Astrocyte (in vitro differentiated cells and primary cell): ENCODE data around the gene MICAL2. TPM values are rescaled to one million over a fixed set of nuclear protein-coding genes. Genes with fewer than 3 reads are reported as not detected.

ENCODE experiments used
- DNase-seq: peaks from one replicate; pipeline ENCODE4 v3.0.0-alpha.2; 2010; ENCODE audit warnings: low read depth
- FAIRE-seq: peaks from 2 replicates; lab custom pipeline; 2011; peaks lifted over from hg19 to GRCh38; lab: Jason Lieb, UNC
- H2AFZ ChIP-seq: 2 replicates; pipeline ENCODE4 v1.6.0; 2012; ENCODE audit warnings: low read depth, low read length, inconsistent platforms
- H3K27ac ChIP-seq: 2 replicates; pipeline ENCODE4 v1.5.1; 2011; ENCODE audit warnings: low read depth, low read length, inconsistent platforms
- H3K27me3 ChIP-seq: 2 replicates; pipeline ENCODE4 v1.6.0; 2011; ENCODE audit warnings: low read length, inconsistent platforms; ENCODE audit not compliant: insufficient read depth
- H3K36me3 ChIP-seq: 2 replicates; pipeline ENCODE4 v1.5.1; 2011; ENCODE audit warnings: low read length, inconsistent platforms; ENCODE audit not compliant: insufficient read depth
- H3K4me1 ChIP-seq: 2 replicates; pipeline ENCODE4 v1.5.1; 2011; ENCODE audit warnings: low read length, inconsistent platforms; ENCODE audit not compliant: insufficient read depth
- H3K4me2 ChIP-seq: 2 replicates; pipeline ENCODE4 v1.6.0; 2012; ENCODE audit warnings: low read length, inconsistent platforms
- H3K4me3 ChIP-seq: 2 replicates; pipeline ENCODE4 v1.5.1; 2011; ENCODE audit warnings: low read depth, mild to moderate bottlenecking, low read length, inconsistent platforms; ENCODE audit not compliant: insufficient read depth
- H3K79me2 ChIP-seq: 2 replicates; pipeline ENCODE4 v1.6.0; 2012; ENCODE audit warnings: mild to moderate bottlenecking, low read length, inconsistent platforms; ENCODE audit not compliant: insufficient read depth
- H3K9ac ChIP-seq: 2 replicates; pipeline ENCODE4 v1.6.0; 2012; ENCODE audit warnings: mild to moderate bottlenecking, low read length, inconsistent platforms
- H3K9me3 ChIP-seq: 2 replicates; pipeline ENCODE4 v1.5.1; 2012; ENCODE audit warnings: low read depth, mild to moderate bottlenecking, low read length, inconsistent platforms; ENCODE audit not compliant: insufficient read depth
- H4K20me1 ChIP-seq: 2 replicates; pipeline ENCODE4 v1.6.0; 2012; ENCODE audit warnings: low read length, inconsistent platforms; ENCODE audit not compliant: insufficient read depth
- H3K27ac Mint-ChIP-seq: one replicate; pipeline ENCODE4 v1.8.0; 2021; ENCODE audit warnings: mild to moderate bottlenecking, mixed read lengths; ENCODE audit not compliant: unreplicated experiment
- H3K27me3 Mint-ChIP-seq: one replicate; pipeline ENCODE4 v1.8.0; 2021; ENCODE audit warnings: low read depth, mixed read lengths; ENCODE audit not compliant: unreplicated experiment
- H3K36me3 Mint-ChIP-seq: one replicate; pipeline ENCODE4 v1.8.0; 2021; ENCODE audit warnings: low read depth, mixed read lengths; ENCODE audit not compliant: unreplicated experiment
- H3K4me1 Mint-ChIP-seq: one replicate; pipeline ENCODE4 v1.8.0; 2021; ENCODE audit warnings: low read depth, mixed read lengths; ENCODE audit not compliant: unreplicated experiment
- H3K4me3 Mint-ChIP-seq: one replicate; pipeline ENCODE4 v1.8.0; 2021; ENCODE audit warnings: mild to moderate bottlenecking, moderate library complexity, mixed read lengths; ENCODE audit not compliant: unreplicated experiment
- H3K9me3 Mint-ChIP-seq: one replicate; pipeline ENCODE4 v1.8.0; 2021; ENCODE audit warnings: mild to moderate bottlenecking, mixed read lengths; ENCODE audit not compliant: unreplicated experiment
- EZH2 ChIP-seq: IDR thresholded peaks from 2 replicates; pipeline ENCODE4 v1.6.1; 2012; ENCODE audit warnings: mild to moderate bottlenecking, low read length, inconsistent platforms; ENCODE audit not compliant: insufficient read depth
- total RNA-seq: library from RNA; stranded (reverse); gene quantifications from 2 replicates; pipeline ENCODE4 v1.2.1, GENCODE V29; 2021
- TF ChIP-seq, protein P1 (sequence below): IDR thresholded peaks from 2 replicates; pipeline ENCODE4 v1.5.1; 2011; ENCODE audit warnings: low read depth, mild to moderate bottlenecking, inconsistent platforms, low read length, moderate library complexity; ENCODE audit not compliant: insufficient read depth

Gene MICAL2
- total RNA-seq, 1 donor from 2014 or later: 357 TPM

DNA sequence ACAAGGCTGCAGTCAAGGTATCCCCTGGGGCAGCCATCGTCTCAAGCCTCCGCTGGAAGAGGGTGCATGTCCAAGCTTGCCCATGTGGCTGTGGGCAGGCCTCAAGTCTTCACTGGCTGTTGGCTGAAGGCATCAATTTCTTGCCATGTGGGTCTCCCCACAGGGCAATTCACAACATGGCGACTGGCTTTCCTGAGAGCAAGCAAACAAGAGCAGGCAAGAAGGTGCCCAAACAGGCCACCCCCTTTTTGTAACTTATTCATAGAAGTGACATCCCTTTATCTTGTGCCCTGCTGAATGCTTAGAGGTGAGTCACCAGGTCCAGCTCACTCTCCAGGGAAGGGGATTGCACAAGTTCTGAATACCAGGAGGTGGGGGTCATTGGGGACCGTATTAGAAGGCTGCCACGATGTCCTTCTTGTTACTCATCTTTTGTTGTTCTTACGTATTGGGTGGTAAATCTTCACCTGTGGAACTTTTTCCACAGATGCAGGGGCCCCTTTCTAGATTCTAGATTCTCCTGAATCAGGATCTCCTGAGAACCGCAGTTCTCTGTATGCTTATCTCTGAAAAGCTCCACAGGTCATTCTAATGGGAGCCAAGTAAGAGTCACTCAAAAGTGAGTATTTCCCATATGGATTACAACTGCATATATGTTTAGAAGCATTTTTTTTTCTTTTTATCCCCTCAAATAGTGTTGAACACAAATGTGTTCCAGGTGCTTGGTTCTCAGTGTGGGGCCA, 44.2 kb upstream of the MICAL2 start:
- H3K27ac Mint-ChIP-seq: peak overlapping the region; percentile 97
- H3K27me3 Mint-ChIP-seq: no peaks in the 10 kb centered on the region
- H3K4me1 Mint-ChIP-seq: peaks cover 35% of the 10 kb centered on the region
- DNase-seq (peak; percentile 94), FAIRE-seq (peak; percentile 95)
- no peaks in the 10 kb centered on the region for H3K36me3 ChIP-seq
- H3K27me3 ChIP-seq: no peaks in the 10 kb centered on the region
- H3K36me3 Mint-ChIP-seq: no peaks in the 10 kb centered on the region
- peak overlapping the region; percentile 93 for H3K27ac ChIP-seq
- peaks cover 4% of the 10 kb centered on the region for H3K9me3 Mint-ChIP-seq
- peak overlapping the region; percentile 46 for H3K4me2 ChIP-seq
- H3K9ac ChIP-seq: peak overlapping the region; percentile 77
- no peaks in the 10 kb centered on the region for H3K79me2 ChIP-seq
- no peaks in the 10 kb centered on the region for H3K9me3 ChIP-seq
- H2AFZ ChIP-seq: peak overlapping the region; percentile 27
- no peak overlapping the region for H3K4me3 ChIP-seq
- H3K4me3 Mint-ChIP-seq: no peak overlapping the region
- no peak for TF ChIP-seq EZH2
- TF ChIP-seq, protein P1, sequence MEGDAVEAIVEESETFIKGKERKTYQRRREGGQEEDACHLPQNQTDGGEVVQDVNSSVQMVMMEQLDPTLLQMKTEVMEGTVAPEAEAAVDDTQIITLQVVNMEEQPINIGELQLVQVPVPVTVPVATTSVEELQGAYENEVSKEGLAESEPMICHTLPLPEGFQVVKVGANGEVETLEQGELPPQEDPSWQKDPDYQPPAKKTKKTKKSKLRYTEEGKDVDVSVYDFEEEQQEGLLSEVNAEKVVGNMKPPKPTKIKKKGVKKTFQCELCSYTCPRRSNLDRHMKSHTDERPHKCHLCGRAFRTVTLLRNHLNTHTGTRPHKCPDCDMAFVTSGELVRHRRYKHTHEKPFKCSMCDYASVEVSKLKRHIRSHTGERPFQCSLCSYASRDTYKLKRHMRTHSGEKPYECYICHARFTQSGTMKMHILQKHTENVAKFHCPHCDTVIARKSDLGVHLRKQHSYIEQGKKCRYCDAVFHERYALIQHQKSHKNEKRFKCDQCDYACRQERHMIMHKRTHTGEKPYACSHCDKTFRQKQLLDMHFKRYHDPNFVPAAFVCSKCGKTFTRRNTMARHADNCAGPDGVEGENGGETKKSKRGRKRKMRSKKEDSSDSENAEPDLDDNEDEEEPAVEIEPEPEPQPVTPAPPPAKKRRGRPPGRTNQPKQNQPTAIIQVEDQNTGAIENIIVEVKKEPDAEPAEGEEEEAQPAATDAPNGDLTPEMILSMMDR: no peak
- H3K4me1 ChIP-seq: peaks cover 24% of the 10 kb centered on the region
- no peaks in the 10 kb centered on the region for H4K20me1 ChIP-seq

DNA sequence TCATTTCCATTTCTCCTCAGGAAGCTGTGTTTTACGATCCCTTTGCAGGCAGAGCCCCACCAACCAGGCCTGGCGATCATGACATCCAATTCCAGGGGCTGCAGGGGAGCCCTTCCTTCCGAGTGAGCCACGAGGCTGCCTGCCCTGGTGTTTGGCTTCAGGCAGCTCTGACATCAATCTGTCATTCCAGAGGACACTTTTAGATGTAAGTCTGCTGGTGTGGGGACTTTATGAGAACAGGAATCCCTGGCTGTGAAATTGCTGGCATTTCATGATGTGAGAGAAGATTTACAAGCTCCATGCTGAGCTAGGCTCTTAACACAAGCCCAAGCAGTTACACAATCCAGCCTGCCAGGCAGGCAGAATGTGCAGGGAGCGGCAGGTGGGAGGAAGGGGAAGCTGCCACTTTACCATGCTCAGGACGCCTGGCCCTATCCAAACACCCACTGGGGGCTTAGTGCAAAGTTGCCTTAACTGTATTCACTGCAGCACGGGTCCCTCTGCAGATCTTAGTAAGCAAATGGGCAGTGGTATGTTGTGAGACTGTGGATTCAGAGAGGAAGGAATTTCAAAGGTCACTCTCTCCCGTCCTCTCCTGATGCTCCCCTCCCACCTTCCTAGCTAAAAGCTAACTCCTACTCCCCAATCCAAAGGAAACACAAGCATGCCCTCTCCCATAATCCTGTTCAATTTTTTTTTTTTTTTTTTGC, 43.4 kb upstream of the MICAL2 start:
- peak; percentile 49 for FAIRE-seq
- H2AFZ ChIP-seq: peak overlapping the region; percentile 7
- H3K27ac Mint-ChIP-seq: peak overlapping the region; percentile 97

More for the DNA sequence above, 43.4 kb upstream of the MICAL2 start:
- no peak for TF ChIP-seq EZH2
- TF ChIP-seq, protein P1: no peak
- no peak for DNase-seq
- Histone ChIP-seq H4K20me1 (no peaks in the 10 kb centered on the region), H3K79me2 (no peaks in the 10 kb centered on the region), H3K36me3 (no peaks in the 10 kb centered on the region), H3K4me1 (peaks cover 24% of the 10 kb centered on the region), H3K4me2 (peak overlapping the region; percentile 46), H3K27me3 (no peaks in the 10 kb centered on the region), H3K4me3 (no peak overlapping the region), H3K9ac (peak overlapping the region; percentile 77), H3K27ac (peak overlapping the region; percentile 93), H3K9me3 (no peaks in the 10 kb centered on the region)
- no peaks in the 10 kb centered on the region for H3K36me3 Mint-ChIP-seq
- H3K4me3 Mint-ChIP-seq: no peak overlapping the region
- H3K9me3 Mint-ChIP-seq: peaks cover 4% of the 10 kb centered on the region
- no peaks in the 10 kb centered on the region for H3K27me3 Mint-ChIP-seq
- H3K4me1 Mint-ChIP-seq: peaks cover 35% of the 10 kb centered on the region
